K562 (cell line): Measurements from ENCODE around the gene HOXC11. TPM values are rescaled to one million over a fixed set of nuclear protein-coding genes. Genes with fewer than 3 reads are reported as not detected.

ENCODE experiments used
- MYBL2 ChIP-seq, 2 experiments: fragments of 450-650 bp in 1 of 2; sonication (generic) in 1 of 2; formaldehyde crosslinking in 1 of 2; IDR thresholded peaks; 2 replicates each; pipeline versions ENCODE4 v1.6.1 to v1.8.1; 2017 to 2022; ENCODE audit warnings: borderline replicate concordance in 1 of 2, inconsistent platforms in 1 of 2, low read depth in 1 of 2, mild to moderate bottlenecking in 1 of 2, missing genetic modification reagents in 1 of 2, moderate library complexity in 1 of 2
- POLR3A ChIP-seq: IDR thresholded peaks from 2 replicates; pipeline ENCODE4 v1.6.1; 2011; ENCODE audit warnings: borderline replicate concordance, mild to moderate bottlenecking, moderate library complexity; ENCODE audit not compliant: insufficient read length, insufficient read depth; ENCODE audit errors: extremely low read depth
- SETDB1 ChIP-seq: IDR thresholded peaks from one replicate; pipeline ENCODE4 v1.6.1; 2012; ENCODE audit warnings: low read length, control low read depth, inconsistent platforms
- ZNF586 ChIP-seq: fragments of 450-650 bp; formaldehyde crosslinking; conservative IDR thresholded peaks from 2 replicates; pipeline ENCODE4 v1.4.0; 2020; ENCODE audit warnings: mild to moderate bottlenecking, moderate library complexity
- ZNF668 ChIP-seq: fragments of 250-450 bp; sonication (Bioruptor Pico); IDR thresholded peaks from 2 replicates; pipeline ENCODE4 v1.8.0; 2022; ENCODE audit warnings: mild to moderate bottlenecking, inconsistent platforms
- polyA plus RNA-seq, 8 experiments: library from polyadenylated mRNA; depleted of rRNA in 4 of 8; stranded (reverse) in 5 of 8; unstranded in 3 of 8; fragments of >200 nt; fragmentation: Nextera tagmentation in 2 of 8; fragmentation: Illumina TruSeq in 1 of 8; extraction: Ambion mirVana in 2 of 8; extraction: Trizol in 1 of 8; gene quantifications; 2 replicates each; pipeline versions ENCODE4 v1.2.1 to v1.2.3, GENCODE V29; 2011 to 2014; ENCODE audit warnings: inconsistent platforms in 1 of 8, missing spikeins in 1 of 8
- total RNA-seq, 7 experiments: library from RNA; depleted of rRNA in 6 of 7; stranded (reverse); fragments of >200 nt in 6 of 7; fragmentation: Illumina TruSeq in 2 of 7; extraction: Trizol in 2 of 7; gene quantifications; 2 replicates each; pipeline versions ENCODE4 v1.2.1 to v1.2.3, GENCODE V29; 2011 to 2021; ENCODE audit warnings: low replicate concordance in 1 of 7
- TF ChIP-seq, protein P1 (sequence below), 2 experiments: fragments of 450-650 bp; IDR thresholded peaks; 2 replicates each; pipeline ENCODE4 v1.6.1; 2016
- TF ChIP-seq, protein P2 (sequence below): fragments of 450-650 bp; formaldehyde crosslinking; IDR thresholded peaks from 2 replicates; pipeline ENCODE4 v1.4.0; 2020; ENCODE audit warnings: mild to moderate bottlenecking

The HOXC11 gene
- total and polyA plus RNA-seq, 9 of the 15 experiments (the other 6 are each of a cell fraction or from before 2014, with no cell fraction given), result not detected

DNA sequence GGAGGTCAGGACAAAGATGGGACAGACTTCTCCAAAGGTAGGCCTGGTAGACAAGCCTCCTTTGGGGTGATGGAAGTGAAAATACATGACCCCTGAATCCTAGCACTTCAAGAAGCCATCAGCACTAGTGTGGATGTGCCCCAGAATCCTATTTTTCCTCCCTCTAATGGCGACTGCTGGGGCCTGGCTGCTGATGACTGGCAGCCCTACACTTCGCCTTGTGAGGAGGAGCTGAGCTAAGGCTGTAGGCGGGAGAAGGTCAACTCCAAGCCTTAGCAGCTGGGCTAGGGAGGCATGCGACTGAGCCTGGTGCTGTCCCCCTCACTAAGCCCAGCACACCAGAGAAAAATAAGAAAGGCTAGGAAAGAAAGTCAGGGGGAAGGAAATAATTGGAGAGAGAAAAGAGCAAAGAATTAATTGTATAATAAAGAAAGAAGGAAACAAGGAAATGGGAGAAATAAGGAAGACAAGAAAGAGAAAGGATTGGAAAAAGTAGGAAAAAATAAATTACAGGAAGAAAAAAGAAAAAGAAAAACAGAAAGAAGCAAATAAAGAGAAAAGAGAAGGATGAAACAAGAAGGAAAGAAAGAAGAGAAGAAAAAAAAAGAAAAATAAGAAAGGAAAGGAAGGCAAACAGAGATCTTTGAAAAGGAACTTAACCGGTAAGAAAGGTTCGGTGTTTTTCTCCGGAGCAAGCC lies 7.3 kb downstream of the HOXC11 start (continued):
- TF ChIP-seq MYBL2 (IDR thresholded peaks at IDR 0.05; ENCODE audit: low read depth) (no peak), MYBL2 (CRISPR knock-in tag; IDR thresholded peaks at IDR 0.05; ENCODE audit: borderline replicate concordance) (no peak), POLR3A (no peak), ZNF586 (CRISPR knock-in tag) (no peak), SETDB1 (no peak), ZNF668 (no peak)
- TF ChIP-seq, protein P1, sequence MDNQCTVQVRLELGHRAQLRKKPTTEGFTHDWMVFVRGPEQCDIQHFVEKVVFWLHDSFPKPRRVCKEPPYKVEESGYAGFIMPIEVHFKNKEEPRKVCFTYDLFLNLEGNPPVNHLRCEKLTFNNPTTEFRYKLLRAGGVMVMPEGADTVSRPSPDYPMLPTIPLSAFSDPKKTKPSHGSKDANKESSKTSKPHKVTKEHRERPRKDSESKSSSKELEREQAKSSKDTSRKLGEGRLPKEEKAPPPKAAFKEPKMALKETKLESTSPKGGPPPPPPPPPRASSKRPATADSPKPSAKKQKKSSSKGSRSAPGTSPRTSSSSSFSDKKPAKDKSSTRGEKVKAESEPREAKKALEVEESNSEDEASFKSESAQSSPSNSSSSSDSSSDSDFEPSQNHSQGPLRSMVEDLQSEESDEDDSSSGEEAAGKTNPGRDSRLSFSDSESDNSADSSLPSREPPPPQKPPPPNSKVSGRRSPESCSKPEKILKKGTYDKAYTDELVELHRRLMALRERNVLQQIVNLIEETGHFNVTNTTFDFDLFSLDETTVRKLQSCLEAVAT (IDR thresholded peaks at IDR 0.05), result no peak
- TF ChIP-seq, protein P2, sequence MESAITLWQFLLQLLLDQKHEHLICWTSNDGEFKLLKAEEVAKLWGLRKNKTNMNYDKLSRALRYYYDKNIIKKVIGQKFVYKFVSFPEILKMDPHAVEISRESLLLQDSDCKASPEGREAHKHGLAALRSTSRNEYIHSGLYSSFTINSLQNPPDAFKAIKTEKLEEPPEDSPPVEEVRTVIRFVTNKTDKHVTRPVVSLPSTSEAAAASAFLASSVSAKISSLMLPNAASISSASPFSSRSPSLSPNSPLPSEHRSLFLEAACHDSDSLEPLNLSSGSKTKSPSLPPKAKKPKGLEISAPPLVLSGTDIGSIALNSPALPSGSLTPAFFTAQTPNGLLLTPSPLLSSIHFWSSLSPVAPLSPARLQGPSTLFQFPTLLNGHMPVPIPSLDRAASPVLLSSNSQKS (CRISPR knock-in tag), result no peak
